ENCODE measurements around the gene FPR1. TPM values are rescaled to one million over a fixed set of nuclear protein-coding genes. Genes with fewer than 3 reads are reported as not detected.

Gene FPR1
- total RNA-seq = 9.3 TPM

DNA sequence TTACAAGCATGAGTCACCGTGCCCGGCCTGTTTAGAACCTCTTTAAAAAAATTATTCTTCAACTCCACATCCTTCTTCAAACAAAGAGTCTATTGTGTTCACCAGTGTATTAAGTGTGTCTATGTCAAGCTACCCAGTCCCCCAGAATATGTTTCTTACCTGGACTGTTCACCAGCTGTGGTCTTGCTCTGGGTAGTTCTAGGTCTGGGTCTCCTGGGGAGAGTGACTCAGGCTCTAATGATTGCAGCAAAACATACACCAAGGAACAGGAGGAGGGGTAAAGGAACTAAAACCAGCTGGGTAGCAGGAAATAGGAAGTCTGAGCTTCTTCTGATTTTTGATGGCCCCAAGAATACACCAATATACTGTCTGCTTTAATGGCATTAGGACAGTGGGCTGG lies at the start of gene FPR1:
TSS of gene FPR1 (minus strand) at position 224 of the 400 bp plus-strand sequence. CDS start 4,884 bp downstream, outside the sequence.
- no peak for DNase-seq (ENCODE audit: low spot score)

- peak; percentile 48 for DNase-seq (ENCODE audit: low spot score)
These were observed 49.0 kb upstream of the FPR1 start for GRCh38 chr19:51800473-51801244.

GRCh38 chr19:51799774-51800472 lies 48.2 kb upstream of the FPR1 start:
- no peak for DNase-seq (ENCODE audit: low spot score)

GRCh38 chr19:51799034-51799773 lies 47.5 kb upstream of the FPR1 start:
- peak; percentile 88 for DNase-seq (ENCODE audit: low spot score)

- no peak for DNase-seq (ENCODE audit: low spot score)
These were observed 46.4 kb upstream of the FPR1 start for GRCh38 chr19:51798062-51798461.

GRCh38 chr19:51797480-51797879 lies 45.8 kb upstream of the FPR1 start:
- DNase-seq (ENCODE audit: low spot score) = no peak

GRCh38 chr19:51796195-51796679 lies 44.6 kb upstream of the FPR1 start:
- no peak for DNase-seq (ENCODE audit: low spot score)

GRCh38 chr19:51794885-51795490 lies 43.3 kb upstream of the FPR1 start, which contains the start of gene FPR3:
Gene FPR3, plus strand, starts transcription at chr19:51795157. Its CDS starts 28,592 bp downstream, at chr19:51823749.
- no peak for DNase-seq (ENCODE audit: low spot score)

- DNase-seq (ENCODE audit: low spot score) = no peak
These were observed 42.3 kb upstream of the FPR1 start for GRCh38 chr19:51793994-51794393.

DNA sequence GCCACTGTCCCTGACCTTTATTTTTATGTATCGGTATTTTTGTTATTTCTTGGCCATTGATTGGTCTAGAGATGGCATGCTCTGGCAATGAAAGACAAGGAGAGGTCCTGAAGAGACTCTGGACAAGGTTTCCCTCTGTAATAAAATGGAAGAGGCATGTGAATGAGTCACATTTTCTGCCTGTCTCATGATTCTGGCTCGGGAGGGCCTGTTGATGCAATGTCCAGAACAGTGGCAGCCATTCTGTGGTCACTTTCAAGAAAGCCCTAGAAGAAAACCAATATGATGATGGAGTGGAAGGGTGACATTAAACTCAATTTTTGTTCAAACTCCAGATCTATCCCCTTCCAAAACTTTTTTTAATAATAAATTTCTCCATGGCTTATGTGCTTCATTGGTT lies 41.3 kb upstream of the FPR1 start:
- no peak for DNase-seq (ENCODE audit: low spot score)

DNA sequence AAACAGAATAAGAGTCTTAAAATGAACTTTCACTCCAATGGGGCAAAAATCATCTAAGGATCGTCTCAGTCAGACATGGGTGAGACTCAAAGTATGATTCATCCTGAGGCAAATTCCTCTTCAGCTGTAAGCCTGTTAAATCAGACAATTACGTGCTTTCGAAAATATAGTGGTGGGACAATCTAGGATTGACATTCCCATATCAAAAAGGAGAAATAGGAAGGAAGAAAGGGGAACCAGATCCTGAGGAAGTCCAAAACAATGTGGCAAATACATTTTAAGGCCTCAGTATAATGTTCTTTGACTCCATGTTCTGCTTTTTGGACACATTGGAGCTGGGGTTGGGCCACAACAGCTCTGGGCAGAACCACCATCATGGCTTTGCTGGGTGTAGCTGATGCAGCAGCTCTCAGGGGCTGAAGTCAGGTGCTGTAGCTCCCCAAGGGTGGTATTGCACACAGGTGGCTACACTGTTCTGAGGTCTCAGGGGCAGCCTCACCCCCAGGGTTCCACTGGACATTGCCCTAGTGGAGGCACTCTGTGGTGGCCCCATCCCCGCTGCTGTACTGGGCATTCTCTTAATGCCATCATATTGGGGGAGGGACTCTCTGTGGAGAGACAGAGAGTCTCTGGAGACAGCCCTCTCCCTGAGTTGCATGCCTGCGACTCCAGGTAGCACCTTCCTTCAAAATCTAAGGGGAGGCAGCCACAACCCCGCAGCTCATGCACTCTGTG lies 37.5 kb upstream of the FPR1 start:
- no peak for DNase-seq (ENCODE audit: low spot score)

DNA sequence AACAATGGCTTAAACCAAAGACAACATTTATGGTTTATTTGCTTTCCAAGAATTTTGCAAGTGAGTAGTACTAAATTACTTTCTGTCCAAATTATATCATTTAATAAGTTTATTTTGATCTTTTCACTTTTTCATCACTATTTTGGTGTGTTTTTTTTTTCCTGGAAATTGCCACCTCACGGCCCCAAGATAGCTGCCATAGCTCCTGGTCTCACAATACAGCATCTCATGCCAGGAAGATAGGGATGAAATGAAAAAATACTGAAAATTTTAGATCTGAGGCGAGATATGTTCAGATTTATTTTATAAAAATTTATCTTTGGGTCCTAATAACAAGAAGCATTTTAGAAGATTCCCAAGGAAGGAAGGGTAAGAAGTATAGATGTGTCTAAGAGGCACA lies 36.4 kb upstream of the FPR1 start:
- no peak for DNase-seq (ENCODE audit: low spot score)

- DNase-seq (ENCODE audit: low spot score) = no peak
These were observed 35.2 kb upstream of the FPR1 start for GRCh38 chr19:51786646-51787494.

DNA sequence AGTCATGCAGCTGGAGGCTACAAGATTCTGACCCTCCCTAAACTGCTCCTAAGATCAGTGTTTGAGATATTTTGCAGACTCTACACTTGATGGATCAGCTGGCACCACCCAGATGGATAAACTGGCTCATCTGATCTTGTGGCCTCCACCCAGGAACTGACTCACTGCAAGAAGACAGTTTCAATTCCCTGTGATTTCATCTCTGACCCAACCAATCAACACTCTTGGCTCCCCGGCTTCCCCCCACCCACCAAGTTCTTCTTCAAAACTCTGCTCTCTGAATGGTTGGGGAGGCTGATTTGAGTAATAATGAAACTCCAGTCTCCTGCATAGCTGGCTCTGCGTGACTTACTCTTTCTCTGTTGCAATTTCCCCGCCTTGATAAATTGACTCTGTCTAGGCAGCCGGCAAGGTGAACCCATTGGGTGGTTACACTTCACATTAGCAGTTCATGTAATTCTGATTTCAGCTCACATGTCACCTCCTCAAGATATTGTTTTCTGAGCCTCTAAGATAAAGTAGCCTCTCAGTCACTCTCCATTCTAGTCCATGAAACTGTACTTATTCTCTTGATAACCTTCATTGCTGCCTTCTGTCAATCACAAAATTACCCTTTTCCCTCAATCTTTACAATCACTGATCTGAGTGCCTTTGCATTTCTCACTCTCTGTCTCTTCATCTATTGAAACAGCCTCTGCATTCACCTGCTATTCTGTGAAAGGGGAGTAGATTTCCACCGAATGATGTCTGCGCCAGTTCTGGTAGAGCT lies 33.4 kb upstream of the FPR1 start:
- DNase-seq (ENCODE audit: low spot score) = peak; percentile 61

GRCh38 chr19:51784109-51784785 lies 32.6 kb upstream of the FPR1 start:
- DNase-seq (ENCODE audit: low spot score) = no peak

DNA sequence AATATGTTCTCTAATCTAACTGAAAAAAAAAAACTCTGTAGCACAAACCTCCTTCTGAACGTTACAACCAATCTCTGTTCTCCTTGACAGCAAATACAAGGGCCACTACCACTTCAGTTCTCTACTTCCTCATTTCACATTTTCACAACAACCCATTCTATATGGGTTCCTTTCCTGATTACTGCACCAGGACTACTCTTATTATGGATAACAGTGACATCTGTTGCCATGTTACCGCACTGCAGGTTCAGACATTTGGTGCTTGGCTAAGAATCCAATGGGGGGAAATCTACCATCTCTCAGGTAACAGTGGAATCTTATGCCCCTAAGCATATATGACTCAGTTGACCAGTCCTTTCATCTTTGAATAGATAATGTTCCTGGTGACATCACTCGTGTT lies 31.7 kb upstream of the FPR1 start:
- DNase-seq (ENCODE audit: low spot score) = no peak

DNA sequence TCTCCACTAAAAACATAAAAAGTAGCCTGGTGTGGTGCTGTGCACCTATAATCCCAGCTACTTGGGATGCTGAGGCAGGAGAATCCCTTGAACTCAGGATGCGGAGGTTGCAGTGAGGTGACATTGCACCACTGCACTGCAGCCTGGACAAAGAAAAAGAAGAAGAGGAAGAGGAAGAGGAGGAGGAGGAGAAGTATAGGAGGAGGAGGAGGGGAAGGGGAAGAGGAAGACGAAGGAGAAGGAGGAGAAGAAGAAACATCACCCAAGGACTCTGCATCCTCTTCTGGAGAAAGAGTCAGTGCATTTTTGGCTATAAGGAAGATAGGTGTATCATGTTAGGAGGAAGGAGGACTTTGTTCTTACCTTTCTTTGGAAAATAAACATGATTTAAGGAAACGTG lies 30.3 kb upstream of the FPR1 start:
- no peak for DNase-seq (ENCODE audit: low spot score)

- no peak for DNase-seq (ENCODE audit: low spot score)
These were observed 28.6 kb upstream of the FPR1 start for GRCh38 chr19:51780270-51780669.

- DNase-seq (ENCODE audit: low spot score) = no peak
These were observed 28.0 kb upstream of the FPR1 start for GRCh38 chr19:51779703-51780102.

Data from mucosa of gallbladder (tissue), 1 donor.